H1 (cell line): ENCODE measurements around the gene HOXD11. TPM values are rescaled to one million over a fixed set of nuclear protein-coding genes. Genes with fewer than 3 reads are reported as not detected.

Experiments used
- CTCF ChIA-PET: fragments of 300-600 bp; sonication (Branson Sonifier 250); formaldehyde crosslinking; loops from one replicate; lab custom pipeline; 2021; ENCODE audit not compliant: partially characterized antibody; lab: Charles Lee
- POLR2A ChIA-PET: fragments of 300-600 bp; sonication (Branson Sonifier 250); formaldehyde crosslinking; loops from one replicate; lab custom pipeline; 2021; ENCODE audit warnings: inconsistent platforms; ENCODE audit not compliant: partially characterized antibody; lab: Charles Lee
- DNase-seq, 2 experiments: peaks; one replicate each; pipeline versions ENCODE4 v3.0.0 to v3.0.0-alpha.2; 2010 to 2022; ENCODE audit warnings: low spot score in 2 of 2, low read depth in 1 of 2, mixed read lengths in 1 of 2
- FAIRE-seq: peaks from 2 replicates; lab custom pipeline; 2011; peaks lifted over from hg19 to GRCh38; lab: Jason Lieb, UNC
- H2AFZ ChIP-seq: 2 replicates; pipeline ENCODE4 v1.8.1; 2012; ENCODE audit warnings: low read length, inconsistent platforms
- H2AK5ac ChIP-seq: 2 replicates; pipeline ENCODE4 v1.6.1; 2013; ENCODE audit warnings: low read depth, low read length
- H2BK120ac ChIP-seq: replicated peaks from 2 replicates; pipeline ENCODE3; 2013; ENCODE audit warnings: low read depth, low read length, inconsistent platforms
- H2BK12ac ChIP-seq: 2 replicates; pipeline ENCODE4 v1.6.1; 2013; ENCODE audit warnings: low read depth, low read length
- H2BK15ac ChIP-seq: 2 replicates; pipeline ENCODE4 v1.6.1; 2013; ENCODE audit warnings: low read length
- H2BK20ac ChIP-seq: 2 replicates; pipeline ENCODE4 v1.6.1; 2013; ENCODE audit warnings: low read length
- H2BK5ac ChIP-seq: 2 replicates; pipeline ENCODE4 v1.6.1; 2013; ENCODE audit warnings: low read depth, low read length
- H3K14ac ChIP-seq: 2 replicates; pipeline ENCODE4 v1.6.1; 2013; ENCODE audit warnings: inconsistent platforms; ENCODE audit not compliant: insufficient read length
- H3K18ac ChIP-seq: 2 replicates; pipeline ENCODE4 v1.6.1; 2013; ENCODE audit warnings: low read length; ENCODE audit errors: extremely low read depth
- H3K23ac ChIP-seq: 2 replicates; pipeline ENCODE4 v1.6.1; 2013; ENCODE audit warnings: inconsistent platforms; ENCODE audit not compliant: insufficient read length
- H3K23me2 ChIP-seq: 2 replicates; pipeline ENCODE4 v1.6.1; 2013; ENCODE audit warnings: low read depth, low read length
- H3K27ac ChIP-seq: 2 replicates; pipeline ENCODE4 v1.6.1; 2011; ENCODE audit warnings: low read depth, low read length, inconsistent platforms
- H3K27me3 ChIP-seq, 4 experiments: replicated peaks in 1 of 4; 1 replicate in 1 of 4; 2 replicates in 3 of 4; pipeline versions ENCODE4 v1.6.1 to v1.8.1; 2011 to 2013; ENCODE audit warnings: low read length in 3 of 4, mild to moderate bottlenecking in 3 of 4, inconsistent platforms in 2 of 4, mixed read lengths in 2 of 4, moderate library complexity in 1 of 4; ENCODE audit not compliant: control insufficient read depth in 3 of 4, insufficient read depth in 3 of 4; ENCODE audit errors: extremely low read depth in 1 of 4
- H3K36me3 ChIP-seq, 4 experiments: 2 replicates each; pipeline versions ENCODE4 v1.6.1 to v1.8.1; 2011 to 2013; ENCODE audit warnings: mild to moderate bottlenecking in 4 of 4, low read length in 3 of 4, moderate library complexity in 2 of 4, control low read depth in 1 of 4, inconsistent platforms in 1 of 4; ENCODE audit not compliant: insufficient read depth in 4 of 4, control insufficient read depth in 2 of 4
- H3K4ac ChIP-seq: replicated peaks from 2 replicates; pipeline ENCODE3; 2013; ENCODE audit warnings: low read length, low read depth, mixed read lengths, inconsistent platforms; ENCODE audit not compliant: insufficient read length
- H3K4me1 ChIP-seq, 4 experiments: replicated peaks in 1 of 4; 1 replicate in 1 of 4; 2 replicates in 3 of 4; pipeline versions ENCODE4 v1.6.1 to v1.8.1; 2011 to 2013; ENCODE audit warnings: low read length in 3 of 4, inconsistent platforms in 2 of 4, mixed read lengths in 1 of 4; ENCODE audit not compliant: insufficient read depth in 4 of 4, control insufficient read depth in 3 of 4
- H3K4me2 ChIP-seq, 2 experiments: 2 replicates each; pipeline versions ENCODE4 v1.6.1 to v1.8.1; 2011 to 2013; ENCODE audit warnings: low read depth in 2 of 2, low read length in 2 of 2, control low read depth in 1 of 2, inconsistent platforms in 1 of 2, mild to moderate bottlenecking in 1 of 2; ENCODE audit not compliant: insufficient read depth in 1 of 2
- H3K4me3 ChIP-seq, 4 experiments: fragments of 200-600, 300-600 bp in 1 of 4; sonication (generic), shearing (Covaris generic), sonication (Bioruptor Twin) in 1 of 4; 2 replicates each; pipeline versions ENCODE4 v1.5.1 to v1.8.1; 2011 to 2016; ENCODE audit warnings: low read length in 4 of 4, low read depth in 3 of 4, control low read depth in 2 of 4, inconsistent platforms in 2 of 4, mild to moderate bottlenecking in 2 of 4, mixed read lengths in 1 of 4, moderate library complexity in 1 of 4; ENCODE audit not compliant: insufficient read depth in 2 of 4; ENCODE audit errors: extremely low read depth in 1 of 4
- H3K56ac ChIP-seq: replicated peaks from 2 replicates; pipeline ENCODE3; 2013; ENCODE audit warnings: low read depth, mild to moderate bottlenecking, mixed read lengths, low read length, inconsistent platforms; ENCODE audit not compliant: insufficient read length
- H3K79me1 ChIP-seq: 2 replicates; pipeline ENCODE4 v1.6.1; 2013; ENCODE audit warnings: low read depth, low read length, control low read depth
- H3K79me2 ChIP-seq, 2 experiments: 2 replicates each; pipeline versions ENCODE4 v1.6.1 to v1.8.1; 2012 to 2013; ENCODE audit warnings: low read length in 2 of 2, mild to moderate bottlenecking in 2 of 2, inconsistent platforms in 1 of 2; ENCODE audit not compliant: insufficient read depth in 2 of 2, control insufficient read depth in 1 of 2
- H3K9ac ChIP-seq, 4 experiments: replicated peaks in 1 of 4; 1 replicate in 1 of 4; 2 replicates in 3 of 4; pipeline versions ENCODE4 v1.6.1 to v1.8.1; 2011 to 2013; ENCODE audit warnings: low read depth in 3 of 4, low read length in 3 of 4, control low read depth in 2 of 4, mild to moderate bottlenecking in 2 of 4, moderate library complexity in 2 of 4, inconsistent platforms in 1 of 4; ENCODE audit errors: extremely low read depth in 1 of 4
- H3K9me3 ChIP-seq, 2 experiments: 2 replicates each; pipeline versions ENCODE4 v1.6.1 to v1.8.1; 2012 to 2013; ENCODE audit warnings: mild to moderate bottlenecking in 2 of 2, moderate library complexity in 2 of 2, control low read depth in 1 of 2, inconsistent platforms in 1 of 2, low read depth in 1 of 2, low read length in 1 of 2, mixed read lengths in 1 of 2; ENCODE audit not compliant: insufficient read depth in 2 of 2
- H4K20me1 ChIP-seq, 2 experiments: replicated peaks in 1 of 2; 2 replicates each; pipeline versions ENCODE3 to v1.8.1; 2011 to 2013; ENCODE audit warnings: inconsistent platforms in 2 of 2, low read length in 2 of 2, mild to moderate bottlenecking in 1 of 2; ENCODE audit not compliant: insufficient read depth in 2 of 2, control insufficient read depth in 1 of 2
- H4K5ac ChIP-seq: 2 replicates; pipeline ENCODE4 v1.6.1; 2013; ENCODE audit warnings: low read length, low read depth, mixed read lengths, inconsistent platforms; ENCODE audit not compliant: insufficient read length
- H4K8ac ChIP-seq: 2 replicates; pipeline ENCODE4 v1.8.0; 2013; ENCODE audit warnings: mild to moderate bottlenecking, moderate library complexity, low read length, inconsistent platforms; ENCODE audit not compliant: insufficient read depth; ENCODE audit errors: extremely low read depth
- H4K91ac ChIP-seq: replicated peaks from 2 replicates; pipeline ENCODE3; 2013; ENCODE audit warnings: low read length, mixed read lengths, inconsistent platforms; ENCODE audit not compliant: insufficient read length
- KDM1A ChIP-seq: fragments of 200-600, 300-600 bp; sonication (generic); IDR thresholded peaks from 2 replicates; pipeline ENCODE4 v1.7.1; 2016; ENCODE audit warnings: mild to moderate bottlenecking, low read length, borderline replicate concordance
- MAFK ChIP-seq: IDR thresholded peaks from 2 replicates; pipeline ENCODE4 v1.6.1; 2012; ENCODE audit warnings: low read depth, mild to moderate bottlenecking, improper control_type of control experiment, low read length
- WGBS, 2 experiments: shearing (Covaris generic) in 1 of 2; methylation state at CpG; one replicate each; pipeline versions ENCODE4 v1.1.6 to v1.1.7; 2013 to 2015; ENCODE audit warnings: low lambda C conversion rate in 2 of 2, mixed read lengths in 2 of 2, inconsistent platforms in 1 of 2, low coverage in 1 of 2, missing lambda C conversion rate in 1 of 2; ENCODE audit not compliant: insufficient replicate concordance in 2 of 2, insufficient coverage in 1 of 2, insufficient read length in 1 of 2; ENCODE audit errors: extremely low coverage in 1 of 2, missing lambda C conversion rate in 1 of 2; 5-methylcytosine and 5-hydroxymethylcytosine counted together
- polyA plus RNA-seq, 7 experiments: library from polyadenylated mRNA; depleted of rRNA in 3 of 7; stranded (reverse) in 5 of 7; unstranded in 2 of 7; fragments of >200 nt in 5 of 7; fragments of 200-250 nt in 2 of 7; gene quantifications; 1 replicate in 5 of 7; 2 replicates in 1 of 7; 4 replicates in 1 of 7; pipeline versions ENCODE4 v1.2.1 to v1.2.3, GENCODE V29; 2011 to 2013; ENCODE audit warnings: missing spikeins in 2 of 7, mixed read lengths in 2 of 7
- total RNA-seq: library from RNA; stranded (reverse); fragmentation: NEBNext Ultra II Directional; extraction: Animal tissue kit (Norgen Biotek cat#: 25700); gene quantifications from 2 replicates; pipeline ENCODE4 v1.2.1, GENCODE V29; 2021

The HOXD11 gene
- total and polyA plus RNA-seq, 2 of the 8 experiments (the other 6 are each of a cell fraction or from before 2014, with no cell fraction given) = not detected

GRCh38 chr2:176072292-176072669 is 34.8 kb upstream of the HOXD11 start:
- no peaks in the 10 kb centered on the region for H3K79me1 ChIP-seq
- POLR2A ChIA-PET = no interaction called here

More at GRCh38 chr2:176072292-176072669, 34.8 kb upstream of the HOXD11 start:
- FAIRE-seq = no peak
- H3K4me2 ChIP-seq = peak overlapping the region in 1 of 2 experiments; percentile 7; a peak in 1 of 4 replicates
- no peaks in the 10 kb centered on the region for H3K9me3 ChIP-seq
- H2BK120ac ChIP-seq = no peak overlapping the region
- no peaks in the 10 kb centered on the region for H3K79me2 ChIP-seq
- TF ChIP-seq MAFK (no peak), KDM1A (0 out of 2 replicates have a peak, but pooled peaks have one; percentile 35)
- CTCF ChIA-PET = interaction anchor here (0.8 to 3.7 kb wide), 5 partner anchors 8 to 705 kb away, joined by 3 to 26 read pairs (median 5); no protein-coding TSS in a partner anchor
- H3K27ac ChIP-seq = no peak overlapping the region
- H3K4me1 ChIP-seq = peaks cover 3 to 16% (median 10%) of the 10 kb centered on the region in 4 experiments; a peak in 5 of 7 replicates
- no peak overlapping the region for H3K56ac ChIP-seq
- no peak overlapping the region for H4K91ac ChIP-seq
- H3K27me3 ChIP-seq = peaks cover 98 to 100% (median 100%) of the 10 kb centered on the region in 4 experiments
- no peaks in the 10 kb centered on the region for H3K23me2 ChIP-seq
- no peak overlapping the region for H4K5ac ChIP-seq
- no peak overlapping the region for H2BK20ac ChIP-seq
- H3K4me3 ChIP-seq = no peak overlapping the region
- no peak overlapping the region for H3K9ac ChIP-seq
- H4K20me1 ChIP-seq = peaks cover 16 to 17% of the 10 kb centered on the region in 2 experiments
- H3K36me3 ChIP-seq = peaks cover 0 to 4% (median 0%) of the 10 kb centered on the region in 4 experiments; a peak in 1 of 8 replicates
- no peak overlapping the region for H2BK15ac ChIP-seq
- no peak overlapping the region for H3K23ac ChIP-seq
- no peak overlapping the region for H3K14ac ChIP-seq
- no peak overlapping the region for H4K8ac ChIP-seq
- 32% methylated on average over 5 of the region's 5 CpGs; no CpG with 5 or more reads in 1 of the 2 experiments for WGBS, 2 experiments
- H2BK5ac ChIP-seq = no peak overlapping the region
- no peak overlapping the region for H3K4ac ChIP-seq
- DNase-seq = no peak
- no peak overlapping the region for H3K18ac ChIP-seq
- no peak overlapping the region for H2BK12ac ChIP-seq
- no peak overlapping the region for H2AFZ ChIP-seq
- no peak overlapping the region for H2AK5ac ChIP-seq
